HG02885 (cell line): ENCODE results near the gene KCNH1.

Experiments used
- ATAC-seq: cut with Tn5 transposase; IDR thresholded peaks from one replicate; pipeline ENCODE4 v1.9.1; 2021; ENCODE audit warnings: mild to moderate bottlenecking; ENCODE audit not compliant: unreplicated experiment, poor library complexity

KCNH1 gene

GRCh38 chr1:210819266-210819665 is 314.7 kb downstream of the KCNH1 start:
- no peak for ATAC-seq

DNA sequence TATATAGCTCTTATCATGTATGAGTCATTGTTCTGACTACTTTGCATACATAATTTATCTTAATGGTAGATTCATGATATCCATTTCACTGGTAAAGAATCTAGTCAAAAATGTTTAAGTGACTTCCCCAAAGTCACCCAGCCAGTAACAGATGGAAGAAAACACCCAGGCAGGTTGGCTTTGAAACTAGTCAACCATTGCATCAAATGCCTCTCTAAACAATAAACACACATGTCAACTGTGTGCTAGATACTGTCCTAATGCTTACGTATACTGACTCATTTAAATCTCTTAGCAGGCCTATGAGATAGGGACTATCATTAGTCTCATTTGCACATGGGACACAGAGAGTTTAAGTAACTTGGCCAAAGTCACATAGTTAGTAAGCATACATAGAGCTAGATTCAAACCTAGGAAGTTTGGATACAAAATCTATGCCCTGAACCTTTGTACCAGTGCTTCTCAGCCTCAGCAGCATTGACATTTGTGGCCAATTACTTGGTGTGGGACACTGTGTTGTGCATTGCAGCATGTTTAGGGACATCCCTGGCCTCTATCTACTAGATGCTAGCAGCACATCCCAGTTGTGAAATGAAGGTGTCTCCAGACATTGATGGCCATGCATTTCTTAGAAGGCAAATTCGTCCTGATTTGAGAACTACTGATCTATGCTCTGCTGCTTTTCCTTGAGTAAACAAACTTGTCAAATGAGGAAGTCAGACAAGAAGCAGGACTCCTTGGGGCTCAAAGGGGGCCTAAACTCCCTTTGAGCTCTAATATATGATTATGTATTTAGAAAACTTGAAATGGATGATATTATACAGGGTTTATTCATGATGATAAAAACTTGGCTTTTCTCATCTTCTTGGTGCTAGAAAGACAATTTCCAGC is 316.3 kb downstream of the KCNH1 start:
- ATAC-seq, result no peak

- ATAC-seq, result no peak
Measured at GRCh38 chr1:210815641-210816550, 318.1 kb downstream of the KCNH1 start.

- no peak for ATAC-seq
Measured at GRCh38 chr1:210814382-210815123, 319.4 kb downstream of the KCNH1 start.

- ATAC-seq, result no peak
Measured at GRCh38 chr1:210801501-210801900, 332.4 kb downstream of the KCNH1 start.

DNA sequence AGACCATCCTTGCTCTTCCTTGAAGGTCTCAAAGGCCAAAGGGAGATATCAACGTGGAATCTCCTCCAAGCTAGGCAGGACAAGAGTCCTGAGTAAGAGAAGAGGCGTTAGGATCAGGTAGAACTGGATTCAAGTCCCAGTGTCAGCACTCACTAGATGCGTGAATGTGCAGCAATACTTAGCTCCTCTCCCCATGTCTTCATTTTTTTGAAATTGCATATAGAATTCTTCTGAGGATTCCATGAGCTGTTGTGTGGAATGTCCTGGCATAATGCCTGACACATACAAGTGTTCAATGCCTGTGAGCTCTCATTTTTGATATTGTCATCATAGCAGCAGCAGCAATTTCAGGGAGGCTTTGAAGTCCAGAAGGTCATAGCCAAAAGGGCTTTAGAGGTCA is 333.2 kb downstream of the KCNH1 start:
- ATAC-seq, result no peak

DNA sequence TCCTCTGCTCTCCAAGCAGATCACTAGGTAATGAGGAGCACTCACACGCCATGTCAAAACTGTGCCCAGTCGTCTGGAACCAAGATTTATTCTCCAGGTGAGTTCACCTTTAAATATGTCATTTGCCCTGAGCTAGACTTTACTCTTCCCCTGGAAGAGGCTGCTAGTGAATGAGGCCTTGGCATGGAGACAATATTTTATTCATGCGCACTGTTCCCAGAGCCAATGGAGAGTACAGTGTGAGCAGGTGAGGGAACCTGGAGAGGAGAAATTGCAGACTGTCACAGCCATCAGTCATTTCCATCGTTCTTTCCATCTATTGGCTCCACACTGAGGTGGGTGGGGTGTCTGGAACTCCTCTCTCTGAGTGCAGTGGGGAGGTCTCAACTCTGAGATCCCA is 333.6 kb downstream of the KCNH1 start:
- ATAC-seq, result no peak

GRCh38 chr1:210797422-210797821 is 336.5 kb downstream of the KCNH1 start:
- ATAC-seq, result no peak

DNA sequence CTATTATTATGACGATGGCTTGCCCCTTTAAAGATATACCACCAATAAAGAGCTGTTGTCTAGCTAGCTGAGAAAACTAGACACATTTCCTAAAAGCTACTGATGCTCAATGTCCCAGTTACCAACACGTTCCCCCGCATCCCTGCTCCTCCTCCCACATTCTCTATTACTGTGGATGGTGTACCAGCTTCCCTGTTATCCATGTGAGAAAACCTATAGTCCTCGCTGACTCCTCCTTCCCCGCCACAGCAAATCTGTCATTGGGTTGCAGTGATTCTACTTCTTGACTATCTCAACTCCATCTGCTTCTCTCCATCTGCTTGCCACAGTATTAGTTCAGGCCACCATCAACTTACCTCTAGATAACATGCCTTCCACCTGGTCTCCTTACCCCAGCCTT is 337.5 kb downstream of the KCNH1 start:
- no peak for ATAC-seq

DNA sequence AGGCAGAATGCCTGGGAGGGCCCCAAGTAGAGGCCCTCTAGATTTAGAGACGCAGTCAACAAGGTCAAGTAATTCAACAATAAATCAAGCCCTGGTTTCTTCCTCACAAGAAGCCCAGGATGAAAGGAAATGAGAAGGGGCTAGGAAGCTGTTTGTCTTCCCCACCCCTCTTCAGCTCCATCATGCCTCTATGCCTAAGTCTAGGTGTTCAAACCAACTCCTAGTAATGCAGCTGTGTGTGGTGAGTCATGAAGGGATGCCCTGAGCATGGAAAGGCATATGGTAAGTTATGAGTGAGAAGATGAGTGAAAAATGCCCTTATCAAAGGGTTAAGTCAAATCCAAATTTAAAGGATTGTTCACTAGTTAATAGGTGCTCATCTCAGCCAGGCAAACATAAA is 339.5 kb downstream of the KCNH1 start:
- ATAC-seq, result no peak

DNA sequence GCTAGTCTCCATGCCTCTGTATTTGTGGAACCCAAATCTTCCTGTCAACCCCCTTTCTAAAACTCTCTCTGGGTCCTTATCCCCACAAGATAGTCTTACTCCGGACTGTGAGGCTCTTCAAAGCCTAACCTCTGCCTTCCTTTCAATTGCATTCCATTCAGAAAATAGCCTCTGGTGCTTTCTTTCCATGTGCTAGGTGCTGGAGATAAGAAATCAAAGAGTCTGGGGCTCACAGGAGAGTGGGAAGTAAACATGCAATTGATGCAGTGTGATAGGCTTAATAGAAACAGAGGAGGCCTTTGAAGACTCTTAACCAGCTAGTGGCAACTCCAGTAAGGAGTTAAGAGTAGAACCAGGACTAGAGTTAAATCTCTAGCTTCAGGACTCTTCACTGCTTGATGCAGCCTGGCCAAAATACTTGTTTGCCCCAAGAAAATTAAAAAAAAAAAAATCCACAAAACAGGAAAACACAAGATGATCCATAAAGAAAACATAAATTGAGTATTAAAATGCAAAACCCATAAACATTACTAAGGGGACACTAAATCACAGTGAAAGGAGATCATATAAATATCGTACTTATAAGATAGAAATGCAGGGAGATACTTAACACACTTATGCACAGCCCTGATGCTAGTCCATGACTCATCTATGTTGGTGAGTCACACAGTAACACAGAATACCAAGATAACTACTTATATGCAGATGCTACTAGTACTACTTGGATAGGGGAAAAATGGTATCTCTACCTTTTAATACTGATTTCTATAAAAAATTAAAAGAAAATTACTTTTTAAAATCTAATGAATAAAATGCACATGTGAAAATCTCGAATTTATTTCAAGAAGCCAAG is 341.5 kb downstream of the KCNH1 start:
- no peak for ATAC-seq

DNA sequence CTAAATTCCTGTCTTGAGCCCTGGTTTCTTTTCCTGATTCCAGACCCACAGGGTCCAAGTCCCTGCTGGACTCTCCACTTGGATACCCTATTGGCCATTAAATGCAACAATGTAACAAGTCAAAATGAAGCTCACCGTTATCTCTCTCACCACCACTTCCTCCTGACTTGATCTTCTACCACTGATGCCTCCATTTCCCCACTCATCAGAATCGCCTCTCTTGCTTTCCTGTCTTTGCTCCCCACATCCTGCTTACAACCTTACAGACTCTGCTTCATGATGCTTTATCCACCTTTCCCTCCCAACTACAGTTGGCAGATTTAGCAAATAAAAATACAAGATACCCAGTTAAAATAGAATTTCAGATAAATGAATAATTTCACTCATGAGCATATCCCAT is 343.8 kb downstream of the KCNH1 start:
- no peak for ATAC-seq

GRCh38 chr1:210787800-210788199 is 346.1 kb downstream of the KCNH1 start:
- no peak for ATAC-seq

DNA sequence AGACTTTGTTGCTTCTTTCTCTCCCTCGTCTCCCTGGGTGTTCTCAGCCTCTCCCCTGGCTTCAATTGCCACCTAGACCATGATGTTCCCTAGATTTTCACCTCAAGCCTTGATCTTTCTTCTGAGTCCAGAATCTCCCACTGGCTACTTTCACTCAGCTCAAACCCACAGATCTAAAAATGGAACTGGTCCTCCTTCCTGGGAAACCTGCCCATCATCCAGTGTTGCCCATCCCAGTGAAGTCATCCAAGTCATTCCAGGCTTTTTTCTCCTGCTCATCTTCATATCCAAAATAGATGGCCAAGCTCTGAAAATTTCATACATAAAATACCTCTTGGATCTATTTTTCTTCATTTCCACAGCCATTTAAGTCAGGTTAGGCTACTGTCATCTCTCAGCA is 347.4 kb downstream of the KCNH1 start:
- ATAC-seq, result no peak

DNA sequence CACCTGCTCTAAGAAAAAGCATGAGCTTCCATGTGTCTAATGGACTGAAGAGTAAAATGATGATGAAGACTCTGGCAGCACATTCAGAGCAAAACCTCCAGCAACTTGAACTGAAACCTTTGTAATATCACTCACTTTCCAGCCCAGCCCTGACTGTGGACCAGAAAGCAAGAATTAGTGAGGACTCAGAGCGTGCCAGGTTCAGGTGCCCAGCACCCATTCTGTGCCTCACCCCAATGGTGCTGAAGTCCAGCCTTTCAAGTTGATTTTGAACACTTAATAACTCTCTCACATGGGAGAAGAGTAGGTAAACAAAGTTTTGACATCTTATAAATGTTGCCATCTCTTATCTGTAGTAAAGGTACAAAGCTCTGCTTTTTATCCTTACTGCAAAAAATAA is 350.0 kb downstream of the KCNH1 start:
- ATAC-seq, result no peak

- ATAC-seq, result no peak
Measured at GRCh38 chr1:210781652-210782051, 352.3 kb downstream of the KCNH1 start.

- ATAC-seq, result no peak
Measured at GRCh38 chr1:210779269-210779668, 354.7 kb downstream of the KCNH1 start.

- ATAC-seq, result no peak
Measured at GRCh38 chr1:210777914-210778313, 356.0 kb downstream of the KCNH1 start.

- no peak for ATAC-seq
Measured at GRCh38 chr1:210776712-210777111, 357.2 kb downstream of the KCNH1 start.

GRCh38 chr1:210775289-210775688 is 358.7 kb downstream of the KCNH1 start:
- ATAC-seq, result no peak
